ENCODE results near the gene EPS15. TPM values are rescaled to one million over a fixed set of nuclear protein-coding genes. Genes with fewer than 3 reads are reported as not detected.

The EPS15 gene
- total RNA-seq, 3 donors from 2014 or later = 50.0 to 85.5 (median 54.0) TPM

GRCh38 chr1:51329443-51330325, 189.4 kb downstream of the EPS15 start:
- intact Hi-C loops (cut with DNase I, micrococcal nuclease) = no loop called here
- TF ChIP-seq CTCF (IDR thresholded peaks at IDR 0.05) = no peak

DNA sequence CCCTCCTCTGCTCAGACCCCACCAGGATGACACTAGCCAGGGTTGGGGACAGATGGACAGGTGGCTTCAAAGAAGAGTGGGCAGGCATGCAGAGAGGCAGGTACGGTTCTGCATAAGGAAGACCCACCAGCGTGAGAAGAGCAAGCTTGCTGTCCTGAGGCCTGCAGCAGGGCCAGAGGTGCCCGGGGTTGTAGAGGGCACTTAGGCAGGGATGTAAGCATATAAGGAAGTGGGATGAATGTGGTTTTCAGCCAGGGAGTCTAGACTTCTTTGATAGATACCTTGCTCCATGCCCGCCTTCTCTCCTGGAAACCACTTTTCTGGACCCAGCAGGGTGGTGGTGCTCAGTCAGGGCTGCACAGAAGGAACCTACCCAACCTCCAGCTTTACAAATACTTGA, 190.1 kb downstream of the EPS15 start:
- peak; percentile 41 for ATAC-seq
- TF ChIP-seq CTCF (IDR thresholded peaks at IDR 0.05) = no peak
- H3K4me3 ChIP-seq = no peak overlapping the region
- DNase-seq = no peak
- H3K36me3 ChIP-seq (ENCODE audit: low read depth) = no peaks in the 10 kb centered on the region
- H3K4me1 ChIP-seq (ENCODE audit: low read depth) = peaks cover 11% of the 10 kb centered on the region
- intact Hi-C loops (cut with DNase I, micrococcal nuclease) = no loop called here
- H3K9me3 ChIP-seq = no peaks in the 10 kb centered on the region

More at GRCh38 chr1:51329443-51330325, 189.4 kb downstream of the EPS15 start:
- Histone ChIP-seq H3K9me3 (no peaks in the 10 kb centered on the region), H3K4me3 (no peak overlapping the region), H3K36me3 (ENCODE audit: low read depth) (no peaks in the 10 kb centered on the region), H3K4me1 (ENCODE audit: low read depth) (peaks cover 12% of the 10 kb centered on the region)
- ATAC-seq (peak; percentile 87), DNase-seq (peak; percentile 82 to 85 (median 83))

DNA sequence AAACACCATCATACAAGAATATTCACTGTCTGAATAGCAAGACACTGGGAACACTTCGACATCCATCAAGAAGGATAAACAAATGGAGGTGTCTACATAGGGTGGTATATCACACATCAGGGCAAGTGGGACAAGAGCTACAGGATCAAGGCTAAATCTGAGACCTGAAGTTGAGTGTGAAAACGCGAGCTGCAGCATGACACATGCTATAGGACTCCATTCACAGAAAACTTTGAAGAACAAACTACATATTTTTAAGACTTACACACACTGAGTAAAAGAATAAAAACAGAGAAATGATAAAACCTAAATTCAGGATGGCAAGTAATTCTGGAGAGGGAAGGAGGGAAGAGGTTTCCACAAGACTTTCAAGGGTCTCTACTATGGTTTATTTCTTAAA, 190.8 kb downstream of the EPS15 start:
- DNase-seq (no peak), ATAC-seq (no peak)
- H3K9me3 ChIP-seq = no peaks in the 10 kb centered on the region
- TF ChIP-seq CTCF (IDR thresholded peaks at IDR 0.05) = no peak
- H3K36me3 ChIP-seq (ENCODE audit: low read depth) = no peaks in the 10 kb centered on the region
- no peak overlapping the region for H3K4me3 ChIP-seq
- peaks cover 11% of the 10 kb centered on the region for H3K4me1 ChIP-seq (ENCODE audit: low read depth)
- intact Hi-C loops (cut with DNase I, micrococcal nuclease) = no loop called here

GRCh38 chr1:51327386-51327785, 191.7 kb downstream of the EPS15 start:
- intact Hi-C loops (cut with DNase I, micrococcal nuclease) = no loop called here
- Histone ChIP-seq H3K9me3 (no peaks in the 10 kb centered on the region), H3K4me3 (no peak overlapping the region), H3K36me3 (ENCODE audit: low read depth) (no peaks in the 10 kb centered on the region), H3K4me1 (ENCODE audit: low read depth) (peaks cover 11% of the 10 kb centered on the region)
- no peak for TF ChIP-seq CTCF (IDR thresholded peaks at IDR 0.05)
- DNase-seq (no peak), ATAC-seq (no peak)

- no peak for DNase-seq
- H3K36me3 ChIP-seq (ENCODE audit: low read depth) = no peaks in the 10 kb centered on the region
- intact Hi-C loops (cut with DNase I, micrococcal nuclease) = no loop called here
- TF ChIP-seq CTCF (IDR thresholded peaks at IDR 0.05) = no peak
- H3K4me1 ChIP-seq (ENCODE audit: low read depth) = peaks cover 13% of the 10 kb centered on the region
- no peak for ATAC-seq
- no peaks in the 10 kb centered on the region for H3K9me3 ChIP-seq
- H3K4me3 ChIP-seq = no peak overlapping the region
Observed at GRCh38 chr1:51326839-51327238, 192.2 kb downstream of the EPS15 start.

All from mucosa of descending colon (tissue), 3 donors.